Hematopoietic multipotent progenitor cell treated with erythropoietin and hydrocortisone succinate and interleukin-3 and kit ligand, for 6 days (in vitro differentiated cells): ENCODE results near the gene LAMB3.

Experiments used
- DNase-seq: peaks from one replicate; pipeline ENCODE4 v3.0.0-alpha.2; 2015

LAMB3 gene

DNA sequence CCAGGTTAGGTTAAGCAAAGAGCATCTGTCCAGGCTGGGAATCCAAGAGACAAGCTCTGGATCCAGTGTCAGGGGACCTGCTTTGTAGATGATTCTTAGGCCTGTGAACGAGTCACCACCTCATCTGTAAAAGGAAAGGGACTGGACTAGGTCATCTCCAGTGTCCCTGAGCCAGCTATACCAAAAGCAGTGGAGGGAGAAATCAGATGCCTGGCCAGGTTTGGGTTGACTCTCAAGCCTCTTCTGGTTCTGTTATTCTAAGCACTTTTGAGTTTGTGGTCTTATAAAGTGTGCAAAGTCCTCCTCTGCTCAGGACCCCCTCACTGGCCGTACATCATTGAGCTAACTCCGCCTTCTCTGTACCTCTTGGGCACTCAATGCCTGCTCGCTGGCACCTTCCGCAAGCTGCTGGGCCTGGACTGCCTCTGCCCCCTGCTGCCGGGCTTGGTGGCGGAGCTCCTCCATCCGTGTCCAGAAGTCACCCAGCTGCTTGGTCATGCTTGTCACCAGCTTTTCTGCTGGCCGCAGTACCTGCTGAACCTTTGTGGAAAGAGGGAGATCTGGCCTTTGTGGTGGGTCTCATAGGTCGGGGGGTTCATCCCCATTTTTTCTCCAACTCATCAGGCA, 35.1 kb downstream of the LAMB3 start:
- DNase-seq = no peak

DNA sequence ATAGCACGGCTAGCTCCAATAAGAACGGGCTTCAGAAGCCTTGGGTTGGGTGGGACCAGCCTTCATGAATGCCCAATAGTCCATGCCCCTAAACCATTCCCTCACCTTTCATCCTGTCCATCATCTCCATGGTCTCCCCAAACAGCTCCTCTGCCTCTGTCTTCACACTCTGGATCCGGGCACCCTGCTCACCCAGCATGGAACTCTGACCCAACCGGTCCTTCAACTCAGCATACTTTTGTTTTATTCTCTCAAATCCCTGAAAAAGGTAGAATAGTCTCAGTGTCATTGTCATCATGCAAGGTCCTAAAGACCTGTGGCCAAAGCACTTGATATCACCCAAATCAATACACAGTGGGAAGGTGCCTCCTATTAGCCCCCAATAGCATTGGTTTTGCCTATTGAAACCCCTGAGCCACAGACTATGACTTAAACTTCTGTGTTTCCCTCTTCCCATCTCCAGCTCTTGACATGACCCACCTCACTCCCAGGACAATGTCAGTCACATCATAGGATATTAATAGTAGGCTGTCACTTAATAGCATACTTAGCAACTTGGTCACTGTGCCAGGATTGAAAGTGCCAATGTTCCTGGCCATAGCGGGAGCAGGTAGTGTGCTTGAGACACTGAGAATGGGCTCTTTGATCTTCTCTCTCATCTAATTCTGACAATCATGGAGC, 35.7 kb downstream of the LAMB3 start:
- DNase-seq = no peak

DNA sequence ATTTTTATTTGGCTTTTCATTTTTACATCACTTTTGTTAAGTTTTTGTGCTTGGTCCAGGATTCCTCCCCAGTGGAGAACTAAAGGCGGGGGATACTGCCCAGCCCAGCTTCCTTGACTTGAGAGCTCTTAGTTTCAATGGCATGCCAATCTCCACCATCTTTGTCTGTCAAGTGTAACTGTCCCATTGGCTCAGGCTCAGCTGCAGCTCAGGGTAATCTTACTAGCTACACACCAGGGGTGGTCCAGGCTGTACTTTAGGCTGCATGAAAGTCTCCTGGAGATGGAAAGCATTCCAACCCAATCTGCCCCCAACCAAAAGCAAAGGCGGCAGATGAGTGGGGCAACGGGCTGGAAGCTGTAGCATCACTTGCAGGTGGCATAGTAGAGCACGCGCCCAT, 37.3 kb downstream of the LAMB3 start:
- DNase-seq = no peak

DNA sequence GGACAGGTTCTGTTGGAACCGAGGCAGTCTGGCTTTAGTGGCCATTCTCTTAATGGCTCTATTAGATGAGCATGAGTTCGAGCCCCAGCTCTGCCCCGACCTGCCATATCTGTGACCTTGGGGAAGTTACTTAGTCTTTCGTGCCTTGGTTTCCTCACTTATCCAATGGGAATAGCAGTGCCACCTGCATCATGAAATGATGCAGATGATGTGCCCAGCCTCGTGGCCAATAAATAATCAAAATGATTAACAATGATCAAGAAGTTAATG, 38.1 kb downstream of the LAMB3 start:
- no peak for DNase-seq

DNA sequence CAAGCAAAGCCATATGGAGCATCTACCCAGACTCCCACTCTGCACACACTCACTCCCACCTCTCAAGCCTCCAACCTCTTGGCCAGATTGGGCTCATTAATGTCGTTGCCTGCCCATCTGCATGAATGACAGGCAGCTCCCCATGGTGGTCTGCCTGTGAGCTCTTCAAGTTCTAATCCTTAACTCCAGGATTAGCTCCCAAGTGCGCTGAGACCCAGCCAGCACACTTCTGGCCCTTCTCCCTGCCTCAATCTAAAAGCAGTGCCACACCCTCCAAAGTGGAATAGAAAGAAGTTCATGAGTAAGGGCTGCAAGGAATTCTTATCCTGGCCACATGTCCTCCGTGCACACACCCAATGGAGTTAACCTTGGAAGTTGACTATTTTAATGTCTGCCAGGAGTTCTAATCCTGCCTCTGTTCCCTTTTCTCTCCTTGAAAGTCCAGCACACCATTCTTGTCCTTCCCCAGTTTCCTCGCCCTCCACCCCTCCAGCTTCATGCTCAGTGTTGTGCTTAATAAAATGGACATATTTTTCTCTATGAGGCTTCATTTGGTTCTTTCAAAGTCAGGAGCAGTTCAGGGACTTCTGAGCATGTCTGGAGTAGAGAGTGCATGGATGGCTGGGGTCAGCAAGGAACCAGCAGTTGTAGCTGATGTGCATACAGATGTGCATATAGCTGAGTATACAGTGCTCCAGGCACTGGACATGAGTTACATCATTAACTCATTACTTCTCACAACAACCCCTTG, 38.6 kb downstream of the LAMB3 start:
- no peak for DNase-seq

DNA sequence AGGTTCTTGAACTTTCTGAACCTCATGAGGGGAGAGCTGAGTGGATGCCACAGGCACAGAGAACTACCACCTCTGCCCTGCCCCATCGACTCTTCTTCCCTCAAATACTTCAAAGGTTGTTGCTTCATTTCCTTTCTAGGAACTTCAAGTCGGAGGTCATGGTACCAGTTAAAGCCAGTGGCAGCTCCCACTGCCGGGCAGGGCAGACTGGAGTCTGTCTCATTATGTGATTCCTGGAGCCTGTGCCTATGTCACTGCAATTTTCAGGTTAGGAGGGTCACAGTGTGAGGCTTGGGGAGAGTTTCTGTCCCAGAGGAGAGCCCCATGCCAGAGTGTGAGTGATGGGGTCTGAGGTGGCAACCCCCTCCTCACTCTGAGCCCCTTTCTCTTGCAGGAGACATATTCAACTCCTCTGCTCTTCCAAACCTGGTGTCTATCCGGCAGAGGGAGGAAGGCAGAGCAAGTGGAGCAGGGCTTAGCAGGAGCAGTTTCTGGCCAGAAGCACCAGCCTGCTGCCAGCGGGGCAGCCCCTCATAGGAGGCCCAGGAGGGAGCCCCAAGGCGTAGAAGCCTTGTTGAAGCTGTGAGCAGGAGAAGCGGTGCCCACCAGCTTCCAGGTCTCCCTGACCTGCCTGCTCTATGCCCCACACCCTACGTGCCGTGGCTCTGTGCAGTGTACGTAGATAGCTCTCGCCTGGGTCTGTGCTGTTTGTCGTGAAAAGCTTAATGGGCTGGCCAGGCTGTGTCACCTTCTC, 39.4 kb downstream of the LAMB3 start:
- no peak for DNase-seq

DNA sequence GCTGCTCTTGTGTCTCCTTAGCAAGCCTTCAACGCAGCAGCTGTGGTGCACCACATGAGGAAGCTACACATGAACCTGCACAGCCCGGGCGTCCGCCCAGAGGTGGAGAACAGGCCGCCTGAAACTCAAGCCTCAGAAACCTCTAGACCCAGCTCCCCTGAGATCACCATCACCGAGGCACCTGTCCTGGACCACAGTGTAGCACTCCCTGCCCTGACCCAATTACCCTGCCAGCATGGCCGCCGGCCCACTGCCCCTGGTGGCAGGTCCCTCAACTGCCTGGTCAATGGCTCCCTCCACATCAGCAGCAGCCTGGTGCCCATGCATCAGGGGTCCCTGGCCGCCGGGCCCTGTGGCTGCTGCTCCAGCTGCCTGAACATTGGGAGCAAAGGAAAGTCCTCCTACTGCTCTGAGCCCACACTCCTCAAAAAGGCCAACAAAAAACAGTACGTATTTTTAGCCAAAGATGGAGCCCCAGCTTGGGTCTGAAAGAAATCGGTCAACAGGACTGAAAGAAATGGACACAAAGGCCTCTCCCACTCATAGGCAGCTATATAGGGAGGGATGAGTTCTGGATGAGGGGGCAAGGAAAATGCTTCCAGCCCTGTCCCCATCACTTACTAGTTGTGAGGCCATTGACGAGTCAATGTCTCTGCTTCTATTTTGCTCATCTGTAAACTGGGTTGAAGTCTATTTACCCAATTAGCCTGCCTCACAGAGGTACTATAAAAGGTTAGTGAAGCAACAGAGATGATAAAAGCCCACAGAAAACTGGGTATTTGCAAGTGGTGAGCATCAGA, 40.3 kb downstream of the LAMB3 start:
- no peak for DNase-seq

DNA sequence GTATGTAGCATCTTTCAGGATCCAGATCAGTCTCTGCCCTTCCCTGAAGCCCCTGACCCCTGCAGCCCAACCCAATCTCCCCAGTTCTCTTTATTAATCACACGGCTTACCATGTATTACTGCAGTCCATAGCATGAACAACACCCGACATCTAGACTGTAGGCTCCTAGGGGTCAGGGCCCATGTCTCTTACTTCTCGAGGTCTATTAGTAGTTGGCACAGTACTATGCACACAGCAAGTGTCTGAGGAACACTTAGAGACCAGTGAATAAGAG, 41.7 kb downstream of the LAMB3 start:
- no peak for DNase-seq

DNA sequence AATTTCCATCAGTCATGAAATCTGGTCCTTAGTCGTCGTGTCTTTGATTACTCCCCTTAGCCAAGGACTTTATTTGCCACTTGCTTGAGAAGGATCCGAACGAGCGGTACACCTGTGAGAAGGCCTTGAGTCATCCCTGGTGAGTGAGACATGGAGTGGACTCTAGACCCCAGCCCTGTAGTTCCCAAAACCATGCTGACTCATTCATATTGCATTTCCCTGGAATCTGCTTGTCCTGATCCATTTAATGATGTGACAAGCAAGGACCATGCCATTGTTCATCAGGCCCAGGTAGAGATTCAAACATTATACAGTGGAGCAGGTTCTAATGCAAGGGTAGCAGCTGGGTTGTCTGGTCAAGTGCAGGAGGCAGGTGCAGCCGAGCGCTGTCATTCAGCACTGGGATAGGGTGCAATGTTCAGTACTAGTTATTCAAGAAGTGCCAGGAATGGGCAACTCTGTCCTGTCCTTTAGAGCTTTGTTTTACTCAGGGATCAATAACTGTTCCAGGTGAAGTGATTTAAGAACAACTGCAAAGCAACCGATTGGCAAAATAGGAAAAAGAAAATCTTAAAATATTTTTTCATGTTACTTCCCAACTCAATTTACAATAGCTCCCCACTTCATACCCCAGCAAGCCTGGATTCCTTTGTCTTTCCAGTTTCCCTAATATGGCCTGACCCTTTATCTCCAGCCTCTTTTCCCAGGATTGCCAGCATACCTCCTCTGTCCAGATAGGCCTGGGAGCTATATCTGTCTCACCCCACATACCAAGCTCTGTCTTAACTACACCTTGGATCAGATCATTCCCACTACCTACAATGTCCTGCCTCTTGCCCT, 42.2 kb downstream of the LAMB3 start:
- no peak for DNase-seq

DNA sequence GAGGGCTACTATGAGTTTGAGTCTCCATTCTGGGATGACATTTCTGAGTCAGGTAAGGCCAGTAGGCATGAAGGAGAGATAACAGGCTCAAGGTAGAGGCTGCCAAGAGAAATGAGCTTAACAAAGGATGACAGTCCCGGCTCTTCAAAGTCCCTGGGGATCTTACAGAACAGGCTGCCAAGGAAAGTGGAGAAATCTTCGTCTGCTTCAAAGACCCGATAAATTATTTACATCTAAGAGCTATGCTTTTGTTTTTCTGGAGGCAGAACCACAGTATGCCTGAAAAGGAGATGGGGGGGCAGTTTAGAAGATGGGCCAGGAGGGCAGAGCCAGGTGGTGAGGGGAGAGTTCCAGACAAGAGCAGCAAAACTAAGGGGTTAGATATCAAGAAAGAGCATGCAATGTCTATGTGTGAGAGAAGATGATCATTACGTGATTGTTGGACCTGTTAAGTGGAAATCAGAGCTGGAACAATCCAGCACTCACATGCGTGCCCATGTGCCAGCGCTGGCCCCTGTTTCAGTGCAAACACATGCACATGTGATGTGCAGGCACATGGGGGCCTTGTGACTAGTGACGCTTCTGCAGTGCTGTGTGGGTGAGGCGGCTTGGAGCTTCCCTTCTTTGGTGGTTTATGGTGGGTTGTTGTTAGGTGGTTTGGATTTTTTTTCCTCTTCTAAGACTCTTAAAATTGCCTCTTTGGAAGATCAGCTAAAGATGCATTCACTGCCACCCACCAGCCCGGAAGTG, 43.0 kb downstream of the LAMB3 start:
- DNase-seq = no peak

DNA sequence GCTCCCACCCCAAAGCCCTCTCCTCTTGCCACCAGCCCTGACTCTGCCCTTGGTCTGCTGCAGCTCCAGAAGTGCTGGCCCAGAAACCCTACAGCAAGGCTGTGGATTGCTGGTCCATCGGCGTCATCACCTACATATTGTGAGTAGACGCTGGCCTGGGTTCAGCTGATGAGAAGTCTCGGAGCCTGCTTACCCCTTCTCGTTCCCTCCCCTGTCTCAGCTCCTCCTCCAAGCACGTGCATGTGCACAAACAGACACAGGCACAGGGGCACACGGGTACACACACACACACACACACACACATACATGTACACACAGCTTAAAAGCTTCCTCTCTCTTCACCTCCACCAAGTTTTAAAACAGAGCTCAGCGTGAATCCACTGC, 44.4 kb downstream of the LAMB3 start:
- DNase-seq = no peak

DNA sequence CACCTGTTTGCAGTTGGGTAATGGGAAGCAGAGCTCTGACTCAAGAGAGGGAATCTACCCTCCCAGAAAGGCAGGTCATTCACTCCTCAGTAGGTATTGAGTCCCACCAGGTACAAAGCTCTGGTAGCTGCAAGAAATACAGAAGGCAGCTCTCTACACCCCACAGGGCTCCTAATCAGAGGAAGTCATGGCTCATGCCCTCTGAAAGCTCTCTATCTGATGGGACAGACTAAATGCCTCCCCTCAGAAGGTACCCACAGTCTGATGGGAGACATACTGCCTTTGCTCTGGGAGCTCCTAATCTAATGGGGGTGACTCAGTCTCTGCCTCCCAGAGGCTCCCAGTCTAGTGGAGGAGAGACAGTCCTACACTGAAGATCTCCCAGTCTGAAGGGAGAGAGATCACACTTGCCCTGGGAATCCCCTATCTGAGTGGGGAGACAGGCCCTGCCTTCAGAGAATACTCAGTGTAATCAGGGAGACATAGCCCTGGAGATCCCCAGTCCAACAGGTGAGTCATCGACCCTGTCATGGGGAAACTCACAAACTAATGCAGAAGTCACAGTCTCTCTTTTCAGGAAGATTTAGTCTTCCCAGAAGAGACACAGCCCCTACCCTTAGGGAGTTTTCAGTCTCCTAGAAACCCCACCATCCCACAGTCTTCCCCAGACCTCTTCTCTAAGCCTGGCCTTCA, 45.0 kb downstream of the LAMB3 start:
- DNase-seq = no peak

DNA sequence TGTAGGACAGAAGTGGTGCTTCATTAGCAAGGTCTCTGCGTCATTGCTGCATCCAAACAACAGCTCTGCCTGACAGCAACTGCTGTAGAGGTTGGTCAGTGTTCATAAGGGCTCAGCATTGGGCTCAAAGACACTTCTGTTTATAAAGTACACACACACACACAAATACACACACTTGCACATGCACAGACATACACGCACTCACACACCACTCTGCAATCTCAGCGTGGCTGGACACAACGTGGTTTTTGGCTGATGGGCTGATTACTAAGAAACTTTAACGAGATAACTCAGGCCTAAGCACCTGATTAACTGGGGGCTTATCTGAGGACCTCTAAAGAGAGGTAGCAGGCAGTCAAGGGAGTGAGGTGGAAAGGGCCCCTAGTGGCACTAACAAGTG, 48.3 kb downstream of the LAMB3 start:
- DNase-seq = no peak

DNA sequence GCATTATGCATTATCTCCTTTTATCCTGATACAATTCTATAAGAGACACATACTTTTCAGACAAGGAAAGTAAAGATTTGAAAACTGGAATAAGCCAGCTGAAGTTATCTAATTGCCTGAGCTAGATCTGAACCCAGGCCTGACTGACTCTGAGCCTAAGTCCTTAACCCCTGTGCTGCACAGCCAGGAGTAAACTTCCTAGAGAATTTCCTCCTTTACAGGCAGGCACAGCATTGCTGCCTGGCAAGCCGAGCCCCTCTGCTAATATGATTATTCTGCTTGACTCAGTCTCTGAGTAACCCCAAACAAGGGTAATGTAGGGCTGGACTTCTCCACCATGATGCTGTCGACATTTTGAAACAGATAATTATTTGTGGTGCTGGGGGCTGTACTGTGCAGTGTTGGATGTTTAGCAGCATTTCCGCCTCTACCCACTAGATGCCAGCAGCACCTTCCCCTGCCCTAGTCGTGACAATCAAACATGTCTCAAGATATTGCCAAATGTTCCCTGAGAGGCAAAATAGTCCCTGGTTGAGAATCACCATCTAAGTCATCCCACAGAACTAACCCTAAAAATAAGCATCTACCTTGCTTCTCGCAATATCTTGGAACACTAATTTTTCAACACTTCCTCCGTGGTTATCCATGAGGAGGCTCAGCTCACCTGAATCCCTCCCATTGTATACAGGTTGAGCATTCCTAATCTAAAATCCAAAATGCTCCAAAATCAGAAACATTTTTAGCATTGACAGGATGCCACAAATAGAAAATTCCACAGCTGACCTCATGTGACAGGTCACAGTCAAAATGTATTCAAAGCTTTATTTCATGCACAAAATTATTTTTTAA, 50.2 kb downstream of the LAMB3 start:
- peak; percentile 71 for DNase-seq

DNA sequence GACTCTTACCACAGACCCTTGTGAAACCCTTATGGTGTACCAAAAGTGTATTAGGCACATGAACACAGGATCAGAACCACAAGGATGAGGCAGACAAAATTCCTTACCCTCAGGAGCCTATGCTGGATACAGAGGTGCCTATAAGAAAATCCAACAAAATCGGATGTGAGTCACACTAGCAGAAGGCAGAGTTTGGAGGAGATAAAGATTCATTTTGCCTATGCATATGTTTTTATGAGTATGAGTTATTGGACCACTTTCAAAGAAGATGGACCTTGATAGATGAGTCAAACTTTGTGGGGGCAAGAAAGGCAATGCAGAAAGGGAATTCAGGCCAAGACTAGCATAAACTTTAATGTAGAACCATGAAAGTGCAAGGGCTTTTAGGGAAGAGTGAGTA, 51.7 kb downstream of the LAMB3 start:
- DNase-seq = no peak

DNA sequence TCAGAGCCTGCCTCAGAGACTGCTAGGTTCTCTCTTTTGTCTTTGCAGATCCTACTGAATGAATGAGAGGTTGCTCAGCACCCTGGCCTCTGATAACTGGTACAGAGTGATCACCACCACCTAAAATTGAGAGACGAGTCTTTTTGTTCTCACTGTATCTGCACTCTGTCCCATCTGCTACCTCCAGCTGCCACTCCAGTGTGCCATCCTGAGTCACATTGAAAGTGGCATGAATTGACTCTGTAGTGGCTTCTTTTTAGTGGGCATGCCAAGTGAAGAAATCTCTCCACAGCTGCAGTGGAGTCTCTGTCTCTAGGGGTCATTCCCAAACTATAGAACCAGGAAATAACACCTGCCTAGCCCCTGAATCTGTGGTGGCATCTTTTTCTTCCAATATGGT, 54.0 kb downstream of the LAMB3 start:
- DNase-seq = no peak

DNA sequence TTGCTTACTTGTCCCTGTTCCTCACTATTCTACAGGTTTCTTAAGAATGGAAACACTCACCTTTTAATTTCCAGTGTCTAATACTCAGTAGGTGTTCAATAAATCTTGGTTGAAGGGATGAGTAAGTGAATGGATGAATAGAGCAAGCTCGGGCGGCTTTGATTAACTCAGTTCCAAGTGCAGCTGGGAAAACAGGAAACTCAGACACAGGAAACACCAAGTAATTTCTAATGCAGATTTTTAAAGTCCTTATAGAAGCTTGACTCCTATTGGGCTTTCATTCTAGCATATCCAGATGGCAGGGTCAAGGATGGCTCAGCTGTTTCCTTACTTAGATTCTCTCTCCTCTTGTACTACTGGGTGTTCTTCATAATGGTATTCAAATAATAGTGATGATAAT, 54.7 kb downstream of the LAMB3 start:
- DNase-seq = no peak

DNA sequence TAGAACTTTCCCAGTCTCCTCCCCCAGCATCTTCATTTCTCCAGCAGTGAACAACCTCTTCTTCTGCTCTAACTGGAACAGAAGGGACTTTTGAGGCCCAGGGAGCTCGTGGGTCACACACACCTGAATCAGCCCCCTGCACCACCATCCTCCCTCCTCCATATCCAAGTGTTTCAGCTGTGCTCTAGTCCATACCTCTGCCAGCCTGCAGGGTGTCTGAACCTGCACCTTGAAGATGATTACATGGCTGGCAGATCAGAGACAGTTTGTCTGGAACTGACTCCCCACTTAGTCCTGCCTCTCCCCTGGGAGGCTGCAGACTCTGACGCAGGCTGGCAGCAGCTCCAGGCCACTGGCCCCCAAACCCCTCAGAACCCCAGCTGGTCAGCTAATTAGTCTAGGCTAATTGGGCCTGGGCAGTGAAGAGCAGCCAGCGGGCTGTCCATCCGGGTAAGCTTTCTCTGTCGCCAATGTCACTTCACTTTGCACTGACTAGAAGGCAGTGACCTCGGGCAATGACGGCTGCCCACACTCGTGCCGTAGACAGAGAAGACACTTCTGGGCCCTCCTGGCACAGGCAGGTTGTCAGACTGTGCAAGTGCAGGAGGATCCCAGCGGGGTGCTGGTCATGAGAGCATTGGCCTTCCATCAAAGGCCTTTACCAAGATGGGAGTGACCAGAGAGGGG, 56.5 kb downstream of the LAMB3 start:
- no peak for DNase-seq

DNA sequence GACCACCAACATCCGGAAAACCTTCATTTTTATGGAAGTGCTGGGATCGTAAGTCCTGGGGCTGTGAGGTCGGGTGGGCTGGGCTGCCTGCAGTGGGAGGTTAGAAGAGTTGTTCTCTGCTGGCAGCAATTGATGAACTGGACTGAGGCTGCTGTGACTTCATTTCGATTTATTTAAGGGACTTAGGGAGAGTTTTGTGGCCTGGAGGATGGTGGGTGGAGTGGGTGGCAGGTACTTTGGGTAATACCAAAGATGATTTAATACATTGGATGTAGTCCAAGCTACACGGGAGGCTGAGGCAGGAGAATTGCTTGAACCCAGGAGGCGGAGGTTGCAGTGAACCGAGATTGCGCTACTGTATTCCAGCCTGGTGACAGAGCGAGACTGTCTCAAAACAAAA, 57.2 kb downstream of the LAMB3 start:
- no peak for DNase-seq
